ELR (cell line): Measurements from ENCODE around the gene TP53AIP1.

Experiments
- DNase-seq: peaks from one replicate; pipeline ENCODE4 v3.0.0-alpha.2; 2015; ENCODE audit warnings: low read depth

The TP53AIP1 gene

DNA sequence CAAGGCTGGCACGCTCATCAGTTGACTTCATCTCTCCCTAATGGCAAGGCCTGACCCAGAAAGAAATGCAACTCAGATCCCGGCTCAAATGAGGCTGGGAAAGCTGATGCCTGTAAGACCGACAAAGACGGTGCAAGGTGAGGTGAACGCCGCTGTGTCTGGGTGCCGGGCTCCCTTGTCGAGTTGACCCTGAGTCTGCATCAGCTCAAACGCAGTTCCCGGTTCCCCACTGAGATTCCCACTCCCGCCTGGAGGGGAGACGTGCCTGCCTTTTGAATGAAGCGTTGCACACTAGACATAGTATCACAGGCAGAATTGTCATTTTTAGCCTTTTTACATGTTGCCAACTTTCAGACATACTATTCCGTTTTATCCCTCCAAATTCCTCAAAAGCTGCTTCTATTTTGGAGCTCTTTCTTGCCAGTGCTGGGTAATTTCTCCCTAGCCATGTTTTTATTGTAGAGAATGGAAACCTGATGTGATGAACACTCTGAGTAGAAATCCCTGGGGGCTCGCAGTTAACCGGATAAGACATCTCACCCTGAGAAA, 831 bp upstream of the TP53AIP1 start:
- DNase-seq, result no peak

DNA sequence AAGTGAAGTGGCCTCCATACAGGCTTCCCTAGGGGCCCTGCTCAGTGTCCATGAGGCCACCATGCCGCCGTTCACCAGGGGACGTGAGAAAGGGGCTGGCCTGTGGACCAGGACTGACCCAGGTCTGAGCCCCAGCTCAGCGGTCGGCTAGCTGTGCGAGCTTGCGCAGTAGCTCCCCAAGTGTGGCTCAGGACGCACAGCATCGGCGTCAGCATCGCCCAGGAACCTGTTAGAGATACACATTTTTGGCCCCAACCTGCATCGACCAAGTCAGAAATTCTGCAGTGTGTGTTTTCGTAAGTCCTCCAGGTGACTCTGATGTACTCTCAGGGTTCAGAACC, 429 bp downstream of the TP53AIP1 start:
- DNase-seq, result no peak

DNA sequence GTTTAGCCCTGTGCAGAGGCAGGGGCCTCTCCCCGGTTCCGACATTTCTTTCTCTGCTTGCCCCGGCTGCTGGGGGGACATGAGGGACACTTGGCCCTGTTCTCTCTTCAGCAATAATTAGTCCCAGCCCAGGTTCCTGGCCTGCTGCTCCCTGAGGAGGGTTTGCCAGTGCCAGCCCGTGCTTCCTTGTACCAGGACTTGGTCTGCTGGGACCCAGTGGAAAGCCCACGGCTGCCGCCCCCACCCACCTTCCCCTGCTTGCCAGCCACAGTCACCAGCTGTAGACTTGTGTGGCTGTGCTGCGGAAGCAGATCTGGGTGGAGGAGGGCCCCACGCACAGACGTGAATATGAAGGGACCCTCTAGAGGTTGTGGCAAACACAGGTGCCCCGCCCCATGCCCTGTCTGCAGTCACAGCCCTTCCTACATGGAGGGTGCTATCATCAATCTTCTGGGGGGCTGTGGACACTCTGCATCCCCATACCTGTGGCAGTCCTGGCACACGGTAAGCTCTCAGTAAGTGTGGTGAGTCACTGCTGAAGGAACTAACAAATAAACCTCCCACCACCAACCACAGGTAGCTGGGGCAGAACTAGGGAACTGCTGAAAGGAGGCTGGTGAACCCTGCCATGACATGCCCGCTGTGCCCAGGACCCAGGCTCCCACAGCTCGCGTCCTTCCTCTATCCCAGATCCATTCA, 949 bp downstream of the TP53AIP1 start:
- DNase-seq, result no peak

DNA sequence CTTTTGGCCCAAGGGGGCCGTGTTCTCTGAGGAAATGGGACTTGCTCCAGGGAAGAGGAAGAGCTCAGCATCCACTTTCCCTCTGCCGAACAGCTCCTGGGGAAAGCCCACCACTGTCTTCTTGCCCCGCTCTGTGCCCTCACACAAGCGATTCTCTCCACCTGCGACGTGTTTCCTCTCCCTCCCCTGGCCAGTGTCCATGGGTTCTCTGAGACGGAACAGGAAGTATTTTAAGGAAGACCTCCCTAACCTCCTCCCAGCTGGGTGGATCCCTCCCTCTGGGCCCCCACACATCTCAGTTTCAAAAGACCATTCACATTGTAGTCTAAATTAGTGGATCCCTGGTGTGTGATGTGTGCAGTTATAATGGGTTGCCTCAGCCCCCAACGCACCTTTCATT, 1.6 kb downstream of the TP53AIP1 start:
- no peak for DNase-seq

DNA sequence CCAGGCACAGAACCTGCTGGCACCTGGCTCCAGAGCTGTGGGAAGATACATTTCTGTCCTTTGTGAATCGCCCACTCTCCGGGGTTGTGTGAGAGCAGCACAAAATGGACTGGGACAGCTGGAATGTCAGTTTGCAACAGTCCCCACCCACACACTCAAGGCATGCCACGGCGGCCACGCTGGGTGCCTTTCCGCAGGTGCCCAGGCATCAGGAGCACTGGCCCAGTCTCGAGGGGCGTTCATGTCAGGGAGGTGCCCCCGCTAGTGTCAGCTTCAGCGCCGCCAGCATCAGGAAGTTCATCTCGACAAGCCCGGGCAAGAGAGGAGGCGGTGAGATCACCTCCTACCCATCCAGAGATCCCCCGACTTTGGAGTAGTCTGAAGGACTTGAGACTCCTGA, 2.1 kb downstream of the TP53AIP1 start:
- DNase-seq, result no peak

DNA sequence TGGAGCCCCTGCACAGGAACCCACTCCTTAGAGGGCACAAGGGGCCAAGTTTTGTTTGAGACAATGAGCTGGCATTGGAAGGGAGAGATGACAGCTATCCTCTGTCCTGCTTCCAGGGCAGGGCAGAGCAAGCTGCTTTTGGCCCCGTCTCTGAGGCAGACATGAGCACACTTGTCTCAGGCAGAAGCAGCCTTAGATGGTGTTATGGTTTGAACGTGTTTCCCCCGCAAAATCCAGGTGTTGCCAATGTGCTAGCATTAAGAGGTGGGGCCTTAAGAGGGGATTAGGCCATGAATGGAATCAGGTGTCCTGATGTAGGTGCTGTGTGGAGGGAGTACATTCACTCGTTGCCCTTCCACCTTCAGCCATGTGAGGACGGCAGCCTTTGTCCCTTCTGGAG, 2.5 kb downstream of the TP53AIP1 start:
- no peak for DNase-seq

DNA sequence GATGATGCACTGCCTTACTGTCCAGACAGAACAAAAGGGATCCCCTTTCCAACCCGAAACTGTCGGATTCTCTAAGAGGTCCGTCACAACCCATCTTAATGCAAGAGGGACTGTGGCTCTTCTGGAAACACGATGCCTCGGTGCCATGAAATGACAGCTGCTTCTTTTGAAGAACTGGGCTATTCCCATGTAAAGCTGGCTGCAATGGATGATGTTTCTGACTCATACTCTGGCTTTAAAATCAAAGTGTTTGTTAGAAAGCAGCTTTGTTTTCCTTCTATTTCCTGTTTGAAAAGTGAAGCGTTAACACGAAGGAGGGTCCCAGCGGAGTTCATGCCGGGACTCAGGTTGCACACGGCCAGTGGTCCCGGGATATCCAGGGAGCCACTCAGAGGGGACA, 3.1 kb downstream of the TP53AIP1 start:
- DNase-seq, result no peak

DNA sequence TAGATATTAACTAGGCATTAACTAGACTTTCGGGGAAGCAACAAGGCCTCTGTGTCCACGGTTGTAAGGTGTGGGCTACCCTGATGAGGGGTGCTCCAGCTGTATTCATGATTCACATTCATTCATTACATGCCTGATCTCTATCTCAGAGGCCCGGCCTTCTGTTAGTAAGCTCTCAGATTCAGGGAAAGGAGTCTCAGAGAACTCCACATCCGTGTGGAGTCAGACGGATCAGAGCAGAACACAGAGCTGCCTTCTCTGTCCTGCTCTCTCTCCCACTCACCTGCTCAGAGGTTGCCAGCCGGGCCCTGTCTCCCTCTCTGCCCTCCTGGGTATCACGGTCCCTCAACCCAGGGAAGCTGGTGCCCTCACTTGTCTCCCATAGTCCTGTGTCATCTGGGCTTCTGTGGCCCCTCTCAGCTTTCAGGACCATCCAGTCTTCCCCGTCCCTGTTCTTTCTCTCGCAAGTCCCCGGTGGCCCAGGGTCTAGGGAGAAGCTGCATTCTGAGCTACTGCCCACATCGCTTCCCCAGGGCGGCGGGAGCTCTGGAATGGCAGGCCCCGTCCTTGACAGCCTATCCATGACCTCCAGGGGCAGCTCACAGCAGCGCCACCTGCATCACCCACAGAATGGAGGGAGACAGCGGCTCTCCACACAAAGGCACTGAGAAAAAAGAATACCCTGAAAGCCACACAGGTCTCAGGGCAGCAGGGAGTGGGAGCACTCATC, 4.3 kb downstream of the TP53AIP1 start:
- no peak for DNase-seq

DNA sequence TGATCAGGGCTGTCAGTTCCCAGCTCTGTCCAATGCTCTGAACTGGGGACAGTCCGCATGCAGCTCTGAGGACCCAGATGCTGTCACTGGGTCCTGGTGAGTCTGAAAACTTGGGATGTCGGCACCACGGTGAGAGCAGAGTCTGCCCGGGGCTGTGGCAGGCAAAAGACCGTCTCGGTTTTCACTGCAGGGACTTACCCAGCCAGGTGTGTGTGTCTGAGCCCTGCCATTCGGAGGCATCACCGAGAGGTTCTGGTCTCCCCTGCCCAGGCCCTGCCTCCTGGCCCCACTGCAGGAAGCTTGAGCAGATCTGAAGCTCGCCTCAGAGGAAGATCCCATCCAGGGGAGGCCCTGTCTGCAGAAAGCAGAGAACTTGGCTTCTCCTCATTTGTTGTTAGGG, 5.2 kb downstream of the TP53AIP1 start:
- DNase-seq, result no peak

DNA sequence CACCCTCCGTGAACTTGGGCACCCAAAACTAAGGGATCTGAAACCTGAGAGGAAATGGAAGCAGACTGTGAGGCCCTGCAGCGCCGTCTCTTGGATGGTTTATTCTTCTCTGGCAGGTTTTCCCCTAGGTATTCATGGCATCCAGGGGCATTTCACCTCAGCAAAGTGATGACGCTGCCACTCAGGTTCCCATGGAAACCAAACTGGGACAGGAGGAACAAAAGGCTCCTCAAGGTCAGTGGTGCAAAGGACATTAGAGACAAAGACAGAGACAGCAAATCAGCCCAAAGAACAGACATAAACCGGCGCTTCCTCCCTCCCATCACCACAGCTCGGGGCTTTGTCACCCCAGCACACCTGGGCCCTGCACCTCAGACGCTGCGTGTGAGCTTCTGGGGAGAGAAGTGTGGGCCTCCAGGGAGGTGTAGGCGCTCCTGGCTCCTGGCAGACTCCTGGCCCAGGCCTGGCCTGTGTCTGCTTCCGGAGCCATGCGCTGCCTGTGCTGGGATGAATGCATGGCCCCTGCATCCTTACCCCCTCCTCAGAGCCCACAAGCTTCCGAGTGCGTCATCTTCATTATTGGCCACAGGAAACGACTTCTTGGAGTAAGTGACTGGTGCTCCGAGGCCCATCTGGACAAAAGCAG, 5.9 kb downstream of the TP53AIP1 start:
- no peak for DNase-seq

DNA sequence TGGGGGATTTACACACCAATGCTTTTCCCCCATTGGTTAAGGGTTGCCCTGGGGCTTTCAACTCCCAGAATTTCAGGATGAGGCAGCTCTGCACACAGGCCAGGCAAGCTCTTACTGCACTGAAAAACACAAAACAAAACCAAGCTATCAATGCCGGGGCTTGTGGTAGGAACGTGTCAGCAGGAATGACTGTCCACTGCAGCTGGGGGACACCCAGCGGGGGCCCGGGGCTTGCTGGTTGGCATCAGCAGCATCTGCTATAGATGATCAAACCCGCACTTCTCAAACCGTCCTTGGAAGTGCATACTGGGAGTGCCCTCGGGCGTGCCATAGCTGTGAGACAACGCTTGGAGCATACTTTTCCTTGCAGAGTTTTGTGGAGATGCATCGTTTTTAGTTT, 7.7 kb downstream of the TP53AIP1 start:
- DNase-seq, result no peak

DNA sequence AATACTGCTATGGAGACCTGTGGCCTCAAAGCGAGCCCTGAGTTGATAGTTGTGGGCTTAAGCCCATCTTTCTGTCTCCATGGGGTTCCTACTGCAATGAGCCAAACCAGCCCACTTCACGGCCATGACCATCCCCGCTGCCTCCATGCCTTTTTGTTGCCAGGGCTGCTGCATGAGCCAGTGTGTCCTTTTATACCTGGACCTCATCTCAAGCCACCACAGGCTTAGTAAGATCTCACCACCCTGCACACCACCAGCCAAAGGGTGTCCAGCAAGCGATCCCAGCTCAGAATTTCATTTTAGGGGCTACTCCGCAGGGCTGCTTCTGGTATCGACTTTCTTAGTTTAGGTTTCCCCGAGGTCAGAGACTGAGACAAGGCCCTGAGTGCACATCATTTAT, 8.3 kb downstream of the TP53AIP1 start:
- DNase-seq, result no peak

DNA sequence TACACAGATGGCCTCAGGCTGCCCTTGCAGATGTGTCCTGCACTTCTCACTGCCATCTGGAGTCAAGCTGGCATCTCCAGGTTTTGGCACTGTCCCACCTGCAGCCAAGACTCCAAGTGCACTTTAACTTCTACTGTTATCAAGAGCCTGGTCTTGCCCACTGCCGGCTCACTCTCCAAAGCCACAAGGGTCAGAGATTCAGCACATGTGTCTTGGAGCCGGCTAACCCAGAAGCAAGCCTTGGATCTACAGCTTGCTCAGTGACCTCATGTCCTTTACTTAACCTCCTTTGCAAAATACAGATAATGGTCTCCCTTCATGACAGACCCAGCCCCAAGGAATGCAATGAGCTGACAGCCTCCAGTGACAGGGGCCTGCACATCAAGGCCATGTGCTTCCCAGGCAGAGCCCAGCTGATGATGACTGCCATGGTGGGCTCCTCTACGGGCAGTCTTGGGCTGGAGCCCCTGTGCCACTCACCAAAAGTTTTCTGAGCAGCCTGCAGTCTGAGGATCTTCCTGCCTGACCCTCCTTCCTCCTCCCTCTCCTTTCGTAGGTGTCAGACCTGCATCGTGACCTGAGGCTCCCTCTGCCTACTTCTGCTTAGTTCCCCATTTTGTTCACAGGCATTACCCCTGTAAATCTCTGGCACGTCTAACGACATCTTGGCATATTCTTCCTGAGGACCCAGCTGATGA, 9.0 kb downstream of the TP53AIP1 start:
- no peak for DNase-seq

DNA sequence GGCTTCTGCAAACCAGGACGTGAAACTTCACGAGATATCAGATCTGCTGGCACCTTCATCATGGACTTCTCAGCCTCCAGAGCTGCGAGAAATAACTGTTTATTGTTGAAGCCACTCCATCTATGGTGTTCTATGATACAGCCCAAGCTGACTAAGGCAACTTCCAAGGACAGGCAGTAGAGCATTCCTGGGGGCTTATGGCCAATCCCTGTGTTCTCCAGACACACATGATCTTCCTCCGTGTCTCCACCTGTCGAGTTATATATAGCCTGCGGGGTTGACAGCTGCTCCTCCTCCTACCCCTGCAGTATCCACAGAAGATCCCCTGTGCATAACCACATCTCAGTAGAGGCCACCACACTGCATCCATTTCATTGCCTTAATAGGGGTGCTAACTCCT, 11.0 kb downstream of the TP53AIP1 start:
- DNase-seq, result no peak

DNA sequence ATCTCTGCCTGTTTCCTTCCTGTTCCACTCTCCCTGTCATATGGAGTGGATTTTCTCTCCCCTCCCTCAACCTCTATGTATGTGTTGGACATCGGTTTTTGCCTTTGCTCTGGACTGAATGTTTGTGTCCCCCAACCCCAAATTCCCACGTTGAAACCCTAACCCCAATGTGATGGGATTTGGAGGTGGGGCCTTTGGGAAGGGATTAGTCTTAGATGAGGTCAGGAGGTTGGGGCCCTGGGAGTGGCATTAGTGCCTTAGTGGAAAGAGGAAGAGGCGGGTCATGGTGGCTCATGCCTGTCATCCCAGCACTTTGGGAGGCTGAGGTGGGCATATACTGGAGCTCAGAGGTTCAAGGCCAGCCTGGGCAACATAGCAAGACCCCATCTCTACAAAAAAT, 11.6 kb downstream of the TP53AIP1 start:
- no peak for DNase-seq

DNA sequence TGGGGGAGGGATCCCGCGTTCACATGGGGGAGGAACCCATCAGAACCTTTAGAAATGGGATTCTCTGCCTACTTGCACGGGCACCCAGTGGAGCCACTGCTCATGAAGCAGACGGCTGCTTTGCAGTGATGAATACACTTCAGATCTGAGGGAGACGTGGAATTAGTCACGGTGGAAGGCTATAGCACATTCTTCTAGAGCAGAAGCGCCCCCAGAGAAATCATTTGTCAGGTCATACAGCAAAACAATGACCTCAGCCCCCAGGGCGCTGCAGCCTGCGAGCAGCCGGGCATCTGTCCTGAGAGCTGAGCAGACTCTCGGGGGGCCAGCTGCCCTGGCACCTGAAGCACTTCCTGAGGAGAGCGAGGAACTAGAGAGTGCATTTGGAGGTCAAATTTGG, 12.7 kb downstream of the TP53AIP1 start:
- DNase-seq, result peak; percentile 54

DNA sequence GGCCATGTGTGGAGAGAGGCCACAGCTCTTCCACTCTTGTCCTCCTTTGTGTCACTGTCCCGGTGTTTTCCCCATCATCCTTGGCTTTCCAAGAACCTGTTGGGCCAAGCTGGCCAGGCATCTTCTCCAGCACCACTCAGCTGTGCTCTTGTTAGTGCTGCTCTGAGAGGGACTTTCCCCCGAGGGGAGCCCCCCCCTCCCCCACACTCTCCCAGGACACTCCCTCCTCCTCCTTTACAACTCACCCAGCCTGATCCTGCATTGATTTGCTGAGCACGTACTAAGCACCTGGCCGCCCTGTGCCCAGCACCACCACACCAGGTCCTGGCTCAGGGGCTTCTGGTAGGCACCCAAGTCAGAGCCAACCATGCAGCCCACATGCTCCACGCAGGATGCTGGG, 13.2 kb downstream of the TP53AIP1 start:
- DNase-seq, result no peak

DNA sequence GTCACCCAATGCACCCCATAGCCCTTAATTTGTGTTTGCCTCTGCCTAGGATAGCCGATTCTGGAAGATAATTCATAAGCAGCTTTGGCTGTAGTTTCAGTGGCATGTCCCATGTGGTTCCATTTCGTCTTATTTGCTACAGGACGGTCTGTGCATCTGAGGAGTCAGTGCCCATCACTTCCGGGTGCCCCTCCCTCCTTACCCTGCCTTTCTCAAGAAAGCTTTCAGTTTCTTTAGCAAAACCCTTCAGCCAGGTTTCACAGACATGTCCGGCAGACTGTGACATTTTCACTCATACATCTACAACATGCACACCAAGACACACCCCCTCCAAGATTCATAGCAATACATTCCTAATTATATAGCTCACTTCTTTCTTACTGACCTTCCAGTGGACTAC, 14.3 kb downstream of the TP53AIP1 start:
- peak; percentile 16 for DNase-seq

DNA sequence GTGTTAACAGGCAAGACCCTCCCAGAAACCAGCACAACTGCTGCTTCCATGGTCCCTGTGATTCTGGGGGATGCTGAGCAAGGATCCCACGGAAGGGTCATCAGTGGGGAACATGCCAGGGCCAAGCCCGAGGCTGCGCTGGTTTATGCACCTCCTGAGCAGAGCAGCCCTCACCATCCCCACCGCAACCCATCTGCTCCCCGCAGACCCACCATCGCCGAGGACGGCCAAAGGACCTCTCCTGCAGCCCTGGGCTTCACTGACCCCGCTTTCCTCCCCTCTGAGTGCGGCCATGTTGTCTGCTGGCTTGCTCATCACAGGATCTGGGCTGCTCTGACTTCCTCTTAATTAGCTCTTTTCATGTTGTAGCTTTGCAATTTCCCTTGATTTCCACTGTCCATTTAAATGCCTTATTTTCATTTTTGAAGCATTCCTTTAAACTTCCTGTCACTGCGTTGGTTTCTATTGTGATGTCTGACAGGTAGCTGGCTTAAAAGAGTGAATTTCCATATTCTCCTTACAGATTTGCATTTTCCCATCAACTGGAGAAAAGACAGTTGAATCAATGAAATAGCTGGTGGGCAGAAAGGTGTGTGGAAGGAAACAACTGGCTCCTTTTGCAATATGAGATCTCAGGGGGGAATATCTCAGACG, 14.9 kb downstream of the TP53AIP1 start:
- DNase-seq, result no peak

DNA sequence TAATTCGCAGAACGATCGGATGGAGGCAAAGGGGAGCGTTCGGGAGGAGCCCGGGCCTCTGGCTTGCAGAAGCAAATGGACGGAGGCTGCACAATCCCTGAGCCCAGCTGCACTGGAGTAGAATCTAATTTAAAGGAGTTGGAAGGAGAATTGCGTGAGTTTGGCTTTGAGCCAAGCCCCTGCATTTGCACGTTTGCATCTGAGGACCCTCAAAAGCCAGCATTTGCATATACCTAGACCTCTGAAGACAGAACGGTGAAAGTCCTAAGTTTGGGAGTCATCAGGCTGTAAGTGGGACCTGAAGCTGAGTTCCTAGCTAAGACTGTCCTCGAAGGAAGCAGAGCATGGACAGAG, 15.6 kb downstream of the TP53AIP1 start:
- no peak for DNase-seq

DNA sequence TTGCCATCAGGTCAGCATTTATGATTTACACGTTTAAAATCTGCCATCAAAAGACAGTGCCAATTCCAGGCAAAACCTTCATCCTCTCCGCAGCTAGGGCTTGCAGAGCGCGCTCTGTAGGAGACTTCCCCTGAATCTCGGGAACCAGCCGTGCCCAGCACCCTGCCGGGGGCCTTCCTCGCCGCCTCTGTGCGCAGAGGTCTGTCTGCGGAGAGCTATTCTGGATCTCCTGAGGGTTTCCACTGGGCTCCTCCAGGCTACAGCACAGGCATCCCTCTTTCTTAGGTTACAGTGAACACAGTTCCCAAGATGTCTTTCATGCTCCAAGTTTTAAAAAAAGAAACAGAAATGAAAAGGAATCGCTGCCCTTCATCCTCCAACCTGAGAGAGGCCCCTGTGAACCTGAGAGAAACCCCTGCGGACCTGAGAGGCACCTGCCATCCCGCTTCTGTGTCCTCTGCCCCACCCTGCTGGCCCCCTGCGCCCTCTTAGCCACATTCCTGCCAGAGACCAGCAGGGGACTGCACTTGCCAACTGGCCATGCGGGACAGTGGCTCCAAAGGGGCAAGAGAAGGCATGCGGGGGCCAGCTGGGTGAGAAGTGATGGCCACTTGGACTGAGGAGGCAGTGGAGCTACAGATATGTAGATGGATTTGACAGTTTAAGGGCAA, 16.1 kb downstream of the TP53AIP1 start:
- no peak for DNase-seq

DNA sequence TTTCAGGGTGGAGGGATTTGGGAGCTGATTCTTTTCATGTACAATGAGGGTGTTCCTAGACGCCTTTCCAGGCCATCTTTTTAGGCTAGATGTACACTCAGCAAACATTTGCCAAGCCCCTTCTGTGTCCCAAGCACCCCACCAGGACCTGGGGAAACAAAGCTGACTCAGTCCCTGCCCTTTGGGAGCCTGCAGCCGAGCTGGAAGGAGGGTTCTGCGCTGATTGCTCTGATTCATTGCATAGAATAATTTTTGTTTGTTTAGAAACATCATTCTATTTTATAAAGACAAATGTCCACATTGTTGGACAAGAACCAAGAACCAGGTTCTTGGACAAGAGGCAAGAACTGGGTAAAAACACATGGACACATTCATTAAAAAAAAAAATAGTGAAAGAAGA, 16.7 kb downstream of the TP53AIP1 start:
- no peak for DNase-seq
